ACC112 (cell line): ENCODE results near the gene EHD3.

Source experiments
- H2AFZ ChIP-seq: fragments of 200-600 bp; sonication (generic); one replicate; pipeline ENCODE4 v1.6.0; 2017; ENCODE audit warnings: antibody characterized with exemption, low read length; ENCODE audit not compliant: unreplicated experiment
- H3K27ac ChIP-seq: fragments of 200-600 bp; sonication (generic); 2 replicates; pipeline ENCODE4 v1.5.1; 2014; ENCODE audit warnings: low read depth, mild to moderate bottlenecking, antibody characterized with exemption, low read length, moderate library complexity
- H3K27me3 ChIP-seq: fragments of 200-600 bp; sonication (generic); 2 replicates; pipeline ENCODE4 v1.6.1; 2014; ENCODE audit warnings: mild to moderate bottlenecking, antibody characterized with exemption, low read length, moderate library complexity, mixed read lengths; ENCODE audit not compliant: insufficient read depth
- H3K36me3 ChIP-seq: fragments of 200-600 bp; sonication (generic); 2 replicates; pipeline ENCODE4 v1.6.1; 2016; ENCODE audit warnings: mild to moderate bottlenecking, antibody characterized with exemption, low read length, moderate library complexity, mixed read lengths; ENCODE audit not compliant: insufficient read depth
- H3K4me1 ChIP-seq: fragments of 200-600 bp; sonication (generic); one replicate; pipeline ENCODE4 v1.6.1; 2016; ENCODE audit warnings: low read length, mixed read lengths; ENCODE audit not compliant: insufficient read depth, unreplicated experiment, control insufficient read depth
- H3K4me3 ChIP-seq: fragments of 200-600 bp; sonication (generic); 2 replicates; pipeline ENCODE4 v1.5.1; 2014; ENCODE audit warnings: mild to moderate bottlenecking, low read depth, low read length
- H3K79me2 ChIP-seq: fragments of 200-600 bp; sonication (generic); one replicate; pipeline ENCODE4 v1.6.0; 2016; ENCODE audit warnings: low read length; ENCODE audit not compliant: control insufficient read depth, unreplicated experiment, insufficient read depth

Gene EHD3

GRCh38 chr2:31246184-31246852, 12.4 kb downstream of the EHD3 start:
- Histone ChIP-seq H3K4me3 (no peak overlapping the region), H3K4me1 (no peaks in the 10 kb centered on the region), H3K36me3 (no peaks in the 10 kb centered on the region), H3K27ac (no peak overlapping the region), H2AFZ (no peak overlapping the region), H3K27me3 (no peaks in the 10 kb centered on the region), H3K79me2 (no peaks in the 10 kb centered on the region)

GRCh38 chr2:31247711-31248110, 13.8 kb downstream of the EHD3 start:
- H3K4me3 ChIP-seq: no peak overlapping the region
- no peaks in the 10 kb centered on the region for H3K4me1 ChIP-seq
- no peaks in the 10 kb centered on the region for H3K79me2 ChIP-seq
- H3K36me3 ChIP-seq: no peaks in the 10 kb centered on the region
- H3K27me3 ChIP-seq: no peaks in the 10 kb centered on the region
- no peak overlapping the region for H3K27ac ChIP-seq
- no peak overlapping the region for H2AFZ ChIP-seq

GRCh38 chr2:31248139-31248538, 14.2 kb downstream of the EHD3 start:
- Histone ChIP-seq H3K4me3 (no peak overlapping the region), H2AFZ (no peak overlapping the region), H3K27me3 (no peaks in the 10 kb centered on the region), H3K4me1 (no peaks in the 10 kb centered on the region), H3K79me2 (no peaks in the 10 kb centered on the region), H3K36me3 (no peaks in the 10 kb centered on the region), H3K27ac (no peak overlapping the region)

- Histone ChIP-seq H3K27me3 (no peaks in the 10 kb centered on the region), H2AFZ (no peak overlapping the region), H3K4me3 (no peak overlapping the region), H3K36me3 (no peaks in the 10 kb centered on the region), H3K4me1 (no peaks in the 10 kb centered on the region), H3K79me2 (no peaks in the 10 kb centered on the region), H3K27ac (no peak overlapping the region)
Observed at GRCh38 chr2:31249009-31249690, 15.2 kb downstream of the EHD3 start.

GRCh38 chr2:31251018-31251417, 17.1 kb downstream of the EHD3 start:
- Histone ChIP-seq H2AFZ (no peak overlapping the region), H3K4me3 (no peak overlapping the region), H3K27ac (no peak overlapping the region), H3K36me3 (no peaks in the 10 kb centered on the region), H3K27me3 (no peaks in the 10 kb centered on the region), H3K79me2 (no peaks in the 10 kb centered on the region), H3K4me1 (no peaks in the 10 kb centered on the region)

GRCh38 chr2:31251851-31252250, 17.9 kb downstream of the EHD3 start:
- no peaks in the 10 kb centered on the region for H3K4me1 ChIP-seq
- no peak overlapping the region for H3K27ac ChIP-seq
- no peak overlapping the region for H3K4me3 ChIP-seq
- no peaks in the 10 kb centered on the region for H3K36me3 ChIP-seq
- H3K79me2 ChIP-seq: no peaks in the 10 kb centered on the region
- H2AFZ ChIP-seq: no peak overlapping the region
- H3K27me3 ChIP-seq: no peaks in the 10 kb centered on the region

- no peaks in the 10 kb centered on the region for H3K36me3 ChIP-seq
Observed at GRCh38 chr2:31253356-31254131, 19.6 kb downstream of the EHD3 start.

GRCh38 chr2:31254237-31255203, 20.6 kb downstream of the EHD3 start:
- no peaks in the 10 kb centered on the region for H3K27me3 ChIP-seq
- no peak overlapping the region for H3K27ac ChIP-seq
- H2AFZ ChIP-seq: no peak overlapping the region
- H3K4me1 ChIP-seq: no peaks in the 10 kb centered on the region
- H3K79me2 ChIP-seq: no peaks in the 10 kb centered on the region
- no peaks in the 10 kb centered on the region for H3K36me3 ChIP-seq
- no peak overlapping the region for H3K4me3 ChIP-seq

More at GRCh38 chr2:31253356-31254131, 19.6 kb downstream of the EHD3 start:
- Histone ChIP-seq H3K27ac (no peak overlapping the region), H3K27me3 (no peaks in the 10 kb centered on the region), H2AFZ (no peak overlapping the region), H3K4me3 (no peak overlapping the region), H3K79me2 (no peaks in the 10 kb centered on the region), H3K4me1 (no peaks in the 10 kb centered on the region)

- H3K27me3 ChIP-seq: no peaks in the 10 kb centered on the region
- H3K4me1 ChIP-seq: no peaks in the 10 kb centered on the region
- no peak overlapping the region for H3K27ac ChIP-seq
- H3K36me3 ChIP-seq: no peaks in the 10 kb centered on the region
- no peak overlapping the region for H2AFZ ChIP-seq
- no peaks in the 10 kb centered on the region for H3K79me2 ChIP-seq
- H3K4me3 ChIP-seq: no peak overlapping the region
Observed at GRCh38 chr2:31255911-31256571, 22.1 kb downstream of the EHD3 start.
